HG03175 (cell line): ENCODE results near the gene FAM241A.
"Not testable (repeated sequence)": the region's sequence is repeated elsewhere in the genome, so short reads cannot be mapped to it uniquely, and the experiment has no call there.

Source experiments
- ATAC-seq: cut with Tn5 transposase; IDR thresholded peaks from one replicate; pipeline ENCODE4 v1.9.1; 2021; ENCODE audit warnings: mild to moderate bottlenecking, moderate library complexity; ENCODE audit not compliant: unreplicated experiment

Gene FAM241A

GRCh38 chr4:112136551-112136950 lies 8.7 kb upstream of the FAM241A start:
- no peak for ATAC-seq

GRCh38 chr4:112138538-112138937 lies 6.7 kb upstream of the FAM241A start:
- no peak for ATAC-seq

- ATAC-seq = no peak
These were observed 4.7 kb upstream of the FAM241A start for GRCh38 chr4:112140536-112140935.

GRCh38 chr4:112141366-112142138 lies 3.7 kb upstream of the FAM241A start:
- ATAC-seq = no peak

- no peak for ATAC-seq
These were observed 3.1 kb upstream of the FAM241A start for GRCh38 chr4:112142182-112142581.

- no peak for ATAC-seq
These were observed 1.5 kb upstream of the FAM241A start for GRCh38 chr4:112143781-112144180.

- ATAC-seq = no peak
These were observed 518 bp upstream of the FAM241A start for GRCh38 chr4:112144546-112145325.

GRCh38 chr4:112145790-112146501 lies 692 bp downstream of the FAM241A start:
- ATAC-seq = peak; percentile 55

GRCh38 chr4:112146502-112146813 lies 1.2 kb downstream of the FAM241A start:
- ATAC-seq = no peak

- no peak for ATAC-seq
These were observed 2.4 kb downstream of the FAM241A start for GRCh38 chr4:112147697-112148096.

- ATAC-seq = no peak
These were observed 5.7 kb downstream of the FAM241A start for GRCh38 chr4:112150920-112151319.

GRCh38 chr4:112152521-112152920 lies 7.3 kb downstream of the FAM241A start:
- ATAC-seq = no peak

- no peak for ATAC-seq
These were observed 8.0 kb downstream of the FAM241A start for GRCh38 chr4:112153211-112153791.

- ATAC-seq = no peak
These were observed 10.9 kb downstream of the FAM241A start for GRCh38 chr4:112156112-112156511.

GRCh38 chr4:112156553-112156952 lies 11.3 kb downstream of the FAM241A start:
- no peak for ATAC-seq

GRCh38 chr4:112163706-112164105 lies 18.5 kb downstream of the FAM241A start:
- not testable (repeated sequence) for ATAC-seq

GRCh38 chr4:112167794-112168193 lies 22.5 kb downstream of the FAM241A start:
- ATAC-seq = no peak

- ATAC-seq = no peak
These were observed 23.7 kb downstream of the FAM241A start for GRCh38 chr4:112168719-112169500.

GRCh38 chr4:112170451-112170993 lies 25.3 kb downstream of the FAM241A start:
- ATAC-seq = no peak

GRCh38 chr4:112171051-112171763 lies 26.0 kb downstream of the FAM241A start:
- not testable (repeated sequence) for ATAC-seq
